Neural progenitor cell (in vitro differentiated cells): ENCODE measurements around the gene DUS1L. TPM values are rescaled to one million over a fixed set of nuclear protein-coding genes. Genes with fewer than 3 reads are reported as not detected.

Experiments
- DNase-seq: peaks from one replicate; pipeline ENCODE4 v3.0.0-alpha.2; 2016; ENCODE audit warnings: low spot score
- H2AFZ ChIP-seq: fragments of 200-600 bp; sonication (generic); replicated peaks from 2 replicates; pipeline ENCODE4 v1.6.1; 2016; ENCODE audit warnings: antibody characterized with exemption
- H3F3A ChIP-seq: fragments of 200-600 bp; sonication (generic); 2 replicates; pipeline ENCODE4 v1.6.1; 2016; ENCODE audit warnings: antibody characterized with exemption, low read depth
- H3K27ac ChIP-seq: fragments of 200-600 bp; sonication (generic); 2 replicates; pipeline ENCODE4 v1.5.1; 2016; ENCODE audit warnings: mild to moderate bottlenecking
- H3K27me3 ChIP-seq: fragments of 200-600 bp; sonication (generic); 2 replicates; pipeline ENCODE4 v1.6.1; 2016; ENCODE audit warnings: mild to moderate bottlenecking, moderate library complexity
- H3K36me3 ChIP-seq: fragments of 200-600 bp; sonication (generic); 2 replicates; pipeline ENCODE4 v1.5.1; 2016
- H3K4me1 ChIP-seq: fragments of 200-600 bp; sonication (generic); 2 replicates; pipeline ENCODE4 v1.6.1; 2016; ENCODE audit warnings: mixed run types
- H3K4me2 ChIP-seq: fragments of 200-600 bp; sonication (generic); 2 replicates; pipeline ENCODE4 v1.6.1; 2016
- H3K4me3 ChIP-seq: fragments of 200-600 bp; sonication (generic); 2 replicates; pipeline ENCODE4 v1.5.1; 2016
- H3K79me2 ChIP-seq: fragments of 200-600 bp; sonication (generic); 2 replicates; pipeline ENCODE4 v1.6.1; 2016; ENCODE audit warnings: low read depth
- H3K9ac ChIP-seq: fragments of 200-600 bp; sonication (generic); 2 replicates; pipeline ENCODE4 v1.6.1; 2016
- H3K9me3 ChIP-seq: fragments of 200-600 bp; sonication (generic); 2 replicates; pipeline ENCODE4 v1.5.1; 2016; ENCODE audit warnings: low read depth
- H4K20me1 ChIP-seq: fragments of 200-600 bp; sonication (generic); 2 replicates; pipeline ENCODE4 v1.6.1; 2016; ENCODE audit warnings: low read depth
- H3K27ac Mint-ChIP-seq: 3 replicates; pipeline ENCODE4 v1.8.0; 2021; ENCODE audit warnings: mixed read lengths
- H3K27me3 Mint-ChIP-seq: 2 replicates; pipeline ENCODE4 v1.8.0; 2022; ENCODE audit warnings: low read depth, mild to moderate bottlenecking, inconsistent platforms, moderate library complexity, mixed read lengths; ENCODE audit not compliant: insufficient read depth
- H3K36me3 Mint-ChIP-seq: 3 replicates; pipeline ENCODE4 v1.8.0; 2021; ENCODE audit warnings: mixed read lengths
- H3K4me1 Mint-ChIP-seq: 3 replicates; pipeline ENCODE4 v1.8.0; 2021; ENCODE audit warnings: mixed read lengths
- H3K4me3 Mint-ChIP-seq: 3 replicates; pipeline ENCODE4 v1.8.0; 2021; ENCODE audit warnings: mild to moderate bottlenecking, moderate library complexity, mixed read lengths
- H3K9me3 Mint-ChIP-seq: 3 replicates; pipeline ENCODE4 v1.8.0; 2020; ENCODE audit warnings: mixed read lengths
- EZH2 ChIP-seq: fragments of 200-600 bp; sonication (generic); IDR thresholded peaks from 2 replicates; pipeline ENCODE4 v1.6.1; 2017; ENCODE audit warnings: antibody characterized with exemption, mild to moderate bottlenecking, moderate library complexity
- EZH2phosphoT487 ChIP-seq: fragments of 200-600 bp; sonication (generic); IDR thresholded peaks from 2 replicates; pipeline ENCODE4 v1.6.1; 2017; ENCODE audit warnings: antibody characterized with exemption
- total RNA-seq: library from RNA; depleted of rRNA; stranded (reverse); fragments of >200 nt; gene quantifications from 2 replicates; pipeline ENCODE4 v1.2.3, GENCODE V29; 2015; ENCODE audit warnings: low replicate concordance
- TF ChIP-seq, protein P1 (sequence below): fragments of 200-600 bp; sonication (generic); IDR thresholded peaks from 2 replicates; pipeline ENCODE4 v1.5.1; 2017; ENCODE audit warnings: antibody characterized with exemption, mild to moderate bottlenecking

DUS1L gene
- total RNA-seq, 1 donor from 2014 or later, result 54.5 TPM

DNA sequence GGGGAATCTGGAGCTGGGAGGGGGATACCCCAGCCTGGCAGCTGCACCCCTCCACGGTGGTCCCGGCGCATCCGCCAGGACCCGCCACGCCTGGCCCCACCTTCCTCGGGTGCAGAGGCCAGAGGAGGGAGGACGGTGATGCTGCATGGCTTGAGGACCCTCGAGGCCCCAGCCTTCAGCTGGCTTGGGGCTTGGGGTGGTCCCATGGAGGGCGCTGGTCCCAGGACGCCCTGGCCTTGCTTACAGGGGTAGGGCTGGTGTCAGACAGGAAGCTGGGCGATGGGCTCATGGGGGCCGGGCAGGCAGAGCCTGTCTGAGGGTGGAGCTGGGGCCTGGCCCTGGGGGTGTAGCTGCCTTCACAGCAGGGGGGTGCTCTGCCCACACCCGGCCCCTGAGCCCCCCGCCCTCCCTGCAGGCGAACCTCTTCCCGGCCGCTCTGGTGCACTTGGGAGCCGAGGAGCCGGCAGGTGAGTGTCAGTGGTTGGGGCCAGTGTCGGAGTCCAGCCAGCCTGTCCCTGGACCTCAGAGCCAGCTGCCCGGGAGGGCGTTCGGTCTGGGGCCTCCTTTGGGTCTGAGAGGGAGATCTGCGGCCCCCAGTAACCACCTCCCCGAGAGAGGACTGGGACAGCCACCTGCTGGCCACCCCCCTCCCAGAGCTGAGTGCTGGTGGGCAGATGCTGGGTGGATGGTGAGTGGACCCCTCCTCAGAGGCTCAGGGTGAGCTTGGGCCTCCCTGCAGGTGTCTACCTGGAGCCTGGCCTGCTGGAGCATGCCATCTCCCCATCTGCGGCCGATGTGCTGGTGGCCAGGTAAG is 49.3 kb downstream of the DUS1L start:
- no peak for TF ChIP-seq EZH2phosphoT487
- no peak for TF ChIP-seq EZH2
- TF ChIP-seq, protein P1, sequence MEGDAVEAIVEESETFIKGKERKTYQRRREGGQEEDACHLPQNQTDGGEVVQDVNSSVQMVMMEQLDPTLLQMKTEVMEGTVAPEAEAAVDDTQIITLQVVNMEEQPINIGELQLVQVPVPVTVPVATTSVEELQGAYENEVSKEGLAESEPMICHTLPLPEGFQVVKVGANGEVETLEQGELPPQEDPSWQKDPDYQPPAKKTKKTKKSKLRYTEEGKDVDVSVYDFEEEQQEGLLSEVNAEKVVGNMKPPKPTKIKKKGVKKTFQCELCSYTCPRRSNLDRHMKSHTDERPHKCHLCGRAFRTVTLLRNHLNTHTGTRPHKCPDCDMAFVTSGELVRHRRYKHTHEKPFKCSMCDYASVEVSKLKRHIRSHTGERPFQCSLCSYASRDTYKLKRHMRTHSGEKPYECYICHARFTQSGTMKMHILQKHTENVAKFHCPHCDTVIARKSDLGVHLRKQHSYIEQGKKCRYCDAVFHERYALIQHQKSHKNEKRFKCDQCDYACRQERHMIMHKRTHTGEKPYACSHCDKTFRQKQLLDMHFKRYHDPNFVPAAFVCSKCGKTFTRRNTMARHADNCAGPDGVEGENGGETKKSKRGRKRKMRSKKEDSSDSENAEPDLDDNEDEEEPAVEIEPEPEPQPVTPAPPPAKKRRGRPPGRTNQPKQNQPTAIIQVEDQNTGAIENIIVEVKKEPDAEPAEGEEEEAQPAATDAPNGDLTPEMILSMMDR, result no peak
- Histone ChIP-seq H4K20me1 (peaks cover 18% of the 10 kb centered on the region), H3K4me2 (no peak overlapping the region), H3K9ac (no peak overlapping the region), H3K27ac (no peak overlapping the region), H3F3A (peaks cover 15% of the 10 kb centered on the region), H2AFZ (no peak overlapping the region), H3K27me3 (no peaks in the 10 kb centered on the region), H3K4me1 (no peaks in the 10 kb centered on the region), H3K36me3 (no peaks in the 10 kb centered on the region), H3K4me3 (no peak overlapping the region), H3K9me3 (no peaks in the 10 kb centered on the region), H3K79me2 (peaks cover 3% of the 10 kb centered on the region)
- H3K4me3 Mint-ChIP-seq, result no peak overlapping the region
- H3K27me3 Mint-ChIP-seq, result peaks cover 3% of the 10 kb centered on the region
- H3K27ac Mint-ChIP-seq, result no peak overlapping the region
- H3K9me3 Mint-ChIP-seq, result no peaks in the 10 kb centered on the region
- peaks cover 3% of the 10 kb centered on the region for H3K4me1 Mint-ChIP-seq
- no peak for DNase-seq
- no peaks in the 10 kb centered on the region for H3K36me3 Mint-ChIP-seq

DNA sequence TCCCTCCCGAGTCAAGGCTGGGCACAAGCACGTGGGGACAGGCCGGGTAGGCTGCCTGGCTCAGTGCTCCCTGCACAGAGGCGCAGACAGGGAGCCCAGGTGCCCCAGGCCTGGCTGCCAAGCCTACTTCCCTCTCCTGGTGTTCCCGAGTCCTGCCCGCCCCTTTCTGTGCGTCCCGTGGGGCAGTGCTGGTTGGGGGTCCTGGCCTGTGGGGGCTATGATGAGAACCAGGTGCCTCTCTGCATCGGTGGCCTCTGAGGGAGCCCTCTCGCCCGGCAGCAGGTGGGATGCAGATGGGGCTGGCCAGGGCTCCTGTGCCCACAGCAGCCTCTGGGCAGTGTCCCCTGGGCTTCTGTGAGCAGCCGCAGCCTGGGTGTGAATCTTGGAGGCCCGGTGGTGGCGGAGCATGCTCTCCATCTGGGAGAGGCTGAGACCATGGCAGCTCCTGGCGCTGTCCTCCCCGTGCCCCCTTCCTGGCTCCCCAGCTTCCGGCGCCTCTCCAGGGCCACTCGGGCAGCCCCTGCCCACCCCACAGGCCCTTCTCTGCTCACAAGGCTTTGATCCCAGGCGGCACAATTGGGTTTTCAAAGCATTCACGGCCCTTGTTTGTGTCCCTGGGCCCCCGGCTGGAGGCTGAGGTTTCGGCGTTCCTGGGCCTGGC is 50.2 kb downstream of the DUS1L start:
- no peak overlapping the region for H3K4me2 ChIP-seq
- Mint-ChIP-seq H3K4me3 (no peak overlapping the region), H3K9me3 (no peaks in the 10 kb centered on the region), H3K27ac (no peak overlapping the region), H3K4me1 (peaks cover 3% of the 10 kb centered on the region), H3K27me3 (peaks cover 3% of the 10 kb centered on the region), H3K36me3 (no peaks in the 10 kb centered on the region)
- peaks cover 7% of the 10 kb centered on the region for H3F3A ChIP-seq
- H3K79me2 ChIP-seq, result no peaks in the 10 kb centered on the region
- no peaks in the 10 kb centered on the region for H3K27me3 ChIP-seq
- peak overlapping the region; percentile 37 for H3K27ac ChIP-seq
- no peak for DNase-seq
- H3K9me3 ChIP-seq, result no peaks in the 10 kb centered on the region
- no peak overlapping the region for H3K4me3 ChIP-seq
- H3K36me3 ChIP-seq, result no peaks in the 10 kb centered on the region
- H4K20me1 ChIP-seq, result peaks cover 10% of the 10 kb centered on the region
- no peak for TF ChIP-seq EZH2phosphoT487
- no peak for TF ChIP-seq EZH2
- TF ChIP-seq, protein P1, result no peak
- no peak overlapping the region for H3K9ac ChIP-seq
- H2AFZ ChIP-seq, result no peak overlapping the region
- no peaks in the 10 kb centered on the region for H3K4me1 ChIP-seq

DNA sequence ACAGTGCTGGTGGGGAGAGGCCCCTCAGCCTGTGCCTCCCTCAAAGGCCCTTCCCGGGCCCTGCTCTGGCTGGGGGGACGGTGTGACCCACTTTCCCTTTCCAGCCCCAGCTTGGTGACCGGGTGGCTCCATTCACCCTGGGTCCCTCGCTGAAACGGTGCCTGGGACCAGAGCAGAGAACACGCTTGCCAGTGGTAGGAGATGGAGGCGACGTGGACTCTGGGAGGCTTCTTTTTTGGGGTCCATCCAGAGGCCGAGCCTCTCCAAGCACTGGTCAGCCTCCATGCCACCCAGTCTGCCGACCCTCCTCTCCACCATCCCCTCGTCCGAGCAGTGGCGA is 50.7 kb downstream of the DUS1L start:
- Histone ChIP-seq H3K36me3 (no peaks in the 10 kb centered on the region), H3K9me3 (no peaks in the 10 kb centered on the region), H3K79me2 (no peaks in the 10 kb centered on the region), H3K4me3 (no peak overlapping the region), H3K27ac (no peak overlapping the region), H3K27me3 (no peaks in the 10 kb centered on the region), H3K9ac (no peak overlapping the region), H3F3A (peaks cover 2% of the 10 kb centered on the region), H4K20me1 (peaks cover 5% of the 10 kb centered on the region), H3K4me2 (no peak overlapping the region), H2AFZ (no peak overlapping the region), H3K4me1 (no peaks in the 10 kb centered on the region)
- peaks cover 3% of the 10 kb centered on the region for H3K27me3 Mint-ChIP-seq
- peaks cover 3% of the 10 kb centered on the region for H3K4me1 Mint-ChIP-seq
- H3K36me3 Mint-ChIP-seq, result no peaks in the 10 kb centered on the region
- H3K9me3 Mint-ChIP-seq, result no peaks in the 10 kb centered on the region
- TF ChIP-seq EZH2phosphoT487 (no peak), EZH2 (no peak)
- TF ChIP-seq, protein P1, result no peak
- no peak overlapping the region for H3K27ac Mint-ChIP-seq
- no peak overlapping the region for H3K4me3 Mint-ChIP-seq
- no peak for DNase-seq
